Heart right ventricle (tissue), 16 donors: ENCODE results near the gene ANKS1B. TPM values are rescaled to one million over a fixed set of nuclear protein-coding genes. Genes with fewer than 3 reads are reported as not detected.

ENCODE experiments used
- ATAC-seq, 8 donors: fragments of 200-7000 bp; cut with Tn5 transposase; one replicate each; pipeline ENCODE4 v1.9.1; 2020; ENCODE audit warnings: mild to moderate bottlenecking in 8 of 8, moderate library complexity in 8 of 8, moderate number of reproducible peaks in 1 of 8
- DNase-seq, 2 donors: peaks; one replicate each; pipeline ENCODE4 v3.0.0-alpha.2; 2020
- H3K27ac ChIP-seq, 10 donors: fragments of 200-600 bp; sonication (generic) in 2 of 10; one replicate each; pipeline versions ENCODE4 v1.5.0 to v1.8.0; 2020 to 2022; ENCODE audit warnings: mild to moderate bottlenecking in 3 of 10
- H3K27me3 ChIP-seq, 7 donors: fragments of 200-600 bp; one replicate each; pipeline ENCODE4 v1.8.0; 2021 to 2022; ENCODE audit warnings: mild to moderate bottlenecking in 2 of 7
- H3K36me3 ChIP-seq, 9 donors: fragments of 200-600 bp; sonication (generic) in 1 of 9; one replicate each; pipeline versions ENCODE4 v1.5.0 to v1.8.0; 2020 to 2022; ENCODE audit warnings: mild to moderate bottlenecking in 2 of 9
- H3K4me1 ChIP-seq, 9 donors: fragments of 200-600 bp; sonication (generic) in 1 of 9; one replicate each; pipeline versions ENCODE4 v1.5.0 to v1.8.0; 2020 to 2022; ENCODE audit warnings: mild to moderate bottlenecking in 4 of 9
- H3K4me3 ChIP-seq, 10 donors: fragments of 200-600 bp; sonication (generic) in 2 of 10; one replicate each; pipeline versions ENCODE4 v1.5.0 to v1.8.0; 2020 to 2022; ENCODE audit warnings: mild to moderate bottlenecking in 7 of 10, moderate library complexity in 2 of 10
- H3K9me3 ChIP-seq, 11 donors: fragments of 200-600 bp in 10 of 11; sonication (generic) in 2 of 11; one replicate each; pipeline versions ENCODE4 v1.5.0 to v1.8.0; 2013 to 2022; ENCODE audit warnings: mild to moderate bottlenecking in 2 of 11, control low read depth in 1 of 11, moderate library complexity in 1 of 11
- WGBS, 2 donors: extraction: QIAGEN DNeasy Blood & Tissue Kit; methylation state at CpG; one replicate each; pipeline ENCODE4 v1.1.7; 2013; ENCODE audit warnings: inconsistent platforms in 1 of 2; 5-methylcytosine and 5-hydroxymethylcytosine counted together
- intact Hi-C, 10 donors: fragments of 100-400 bp; cut with DNase I; formaldehyde crosslinking; loops; one replicate each; pipeline versions ENCODE4 v1.11.1 to v1.14.2; 2022
- polyA plus RNA-seq, 2 donors: library from polyadenylated mRNA; stranded (reverse); fragments of 200-250 nt; gene quantifications; one replicate each; pipeline ENCODE4 v1.2.3, GENCODE V29; 2013
- total RNA-seq, 10 donors: library from RNA; stranded (reverse); fragmentation: NEBNext Ultra II Directional in 3 of 10; extraction: Animal tissue kit (Norgen Biotek cat#: 25700) in 3 of 10; gene quantifications; one replicate each; pipeline versions ENCODE4 v1.2.1 to v1.2.4, GENCODE V29; 2021 to 2023
- TF ChIP-seq, protein P1 (sequence below), 9 donors: fragments of 200-600 bp; sonication (generic) in 2 of 9; IDR thresholded peaks; one replicate each; pipeline versions ENCODE4 v1.5.0 to v1.8.0; 2021 to 2022; ENCODE audit warnings: antibody characterized with exemption in 9 of 9, mild to moderate bottlenecking in 5 of 9, moderate library complexity in 1 of 9
- donor health status: Arrhythmogenic right ventricular cardiomyopathy.
- donor health status: ischemic (EF 13 %, LVEDD 7.1; RV severe dilation, severe dysfunction).
- donor health status: healthy with polysubstance abuse.
- donor health status: DM: no; HTN: yes; CAD: no.
- donor health status: DM: no; HTN: no; CAD: no.
- donor health status: ischemic (EF 25% LVEDD 6.9; RV normal size, moderate dysfunction).
- donor health status: ischemic (EF 25% LVEDD 5.7; RV mildly dilated, moderate dysfunction).
- donor health status: healthy.
- donor health status: DM: yes; HTN: yes; CAD: no.
- donor health status: Ischemic cardiomyopathy.
- donor health status: ischemic (EF 35%, LVEDD 5.7; RV mildly dilated, moderate dysfunction).
- donor health status: nonischemic (EF 11% LVEDD 7.7; RV severe dilation, severe dysfunction).
- donor health status: DM: yes; HTN: yes; CAD: no.
- donor health status: PGD.
- donor health status: ischemic (EF 29% LVEDD 5.4; RV normal size, mild dysfunction).
- donor health status: nonischemic (EF 23%, LVEDD 6.1; RV moderate dilation, normal function).

ANKS1B gene
- total and polyA plus RNA-seq, 12 donors: 0.58 to 4.8 (median 1.8) TPM

DNA sequence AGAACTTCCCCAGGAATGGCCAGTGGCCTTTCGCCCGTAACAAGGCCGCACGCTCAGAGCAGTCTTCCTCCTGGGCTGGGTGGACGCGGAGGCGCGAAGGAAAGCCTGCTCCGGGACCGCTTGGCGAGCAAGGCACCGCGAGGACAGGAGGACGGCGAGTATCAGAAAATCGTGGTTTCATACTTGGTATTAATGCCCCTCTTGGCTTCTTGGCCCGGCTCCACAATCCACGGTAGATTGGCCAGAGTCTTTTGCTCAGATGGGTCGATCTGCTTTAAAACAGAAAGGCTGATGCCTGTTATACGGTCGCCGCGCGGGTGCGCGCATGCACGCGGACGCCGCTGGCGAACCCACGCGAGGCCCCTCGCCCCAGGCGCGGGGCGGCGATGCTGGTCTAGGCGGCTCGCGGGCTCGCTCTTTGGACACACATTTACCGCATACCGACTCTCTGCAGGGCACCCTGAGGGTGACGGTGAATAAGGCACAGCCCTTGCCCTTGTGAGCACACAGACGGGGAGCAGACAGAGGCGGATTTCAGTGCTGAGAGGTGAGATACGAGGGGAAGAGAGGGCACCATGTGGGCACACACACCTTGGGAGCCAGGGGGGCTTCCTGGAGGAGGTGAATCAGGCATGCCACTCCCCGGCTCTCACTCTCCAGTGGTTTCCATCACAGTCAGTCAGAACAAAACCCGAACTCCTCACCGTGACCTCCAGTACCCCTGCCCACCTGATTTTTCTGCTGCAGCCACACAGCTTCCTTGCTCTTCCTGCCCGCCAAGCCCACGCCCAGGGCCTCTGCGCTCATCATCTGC, 1239.0 kb downstream of the ANKS1B start:
- peaks cover 0 to 52% (median 29%) of the 10 kb centered on the region in 7 donors for H3K27me3 ChIP-seq
- H3K27ac ChIP-seq: no peak overlapping the region
- 19% methylated on average over 54 of the region's 54 CpGs for WGBS, 2 donors
- TF ChIP-seq, protein P1, sequence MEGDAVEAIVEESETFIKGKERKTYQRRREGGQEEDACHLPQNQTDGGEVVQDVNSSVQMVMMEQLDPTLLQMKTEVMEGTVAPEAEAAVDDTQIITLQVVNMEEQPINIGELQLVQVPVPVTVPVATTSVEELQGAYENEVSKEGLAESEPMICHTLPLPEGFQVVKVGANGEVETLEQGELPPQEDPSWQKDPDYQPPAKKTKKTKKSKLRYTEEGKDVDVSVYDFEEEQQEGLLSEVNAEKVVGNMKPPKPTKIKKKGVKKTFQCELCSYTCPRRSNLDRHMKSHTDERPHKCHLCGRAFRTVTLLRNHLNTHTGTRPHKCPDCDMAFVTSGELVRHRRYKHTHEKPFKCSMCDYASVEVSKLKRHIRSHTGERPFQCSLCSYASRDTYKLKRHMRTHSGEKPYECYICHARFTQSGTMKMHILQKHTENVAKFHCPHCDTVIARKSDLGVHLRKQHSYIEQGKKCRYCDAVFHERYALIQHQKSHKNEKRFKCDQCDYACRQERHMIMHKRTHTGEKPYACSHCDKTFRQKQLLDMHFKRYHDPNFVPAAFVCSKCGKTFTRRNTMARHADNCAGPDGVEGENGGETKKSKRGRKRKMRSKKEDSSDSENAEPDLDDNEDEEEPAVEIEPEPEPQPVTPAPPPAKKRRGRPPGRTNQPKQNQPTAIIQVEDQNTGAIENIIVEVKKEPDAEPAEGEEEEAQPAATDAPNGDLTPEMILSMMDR (IDR thresholded peaks at IDR 0.05): no peak
- peaks cover 0 to 6% (median 0%) of the 10 kb centered on the region in 11 donors for H3K9me3 ChIP-seq
- no peaks in the 10 kb centered on the region for H3K36me3 ChIP-seq
- intact Hi-C loops: no loop called here
- H3K4me3 ChIP-seq: peak overlapping the region; percentile 25 to 63 (median 50)
- ATAC-seq (peak in 6 of 8 donors; percentile 45 to 74 (median 56)), DNase-seq (no peak)
- peaks cover 0 to 15% (median 4%) of the 10 kb centered on the region in 9 donors for H3K4me1 ChIP-seq

DNA sequence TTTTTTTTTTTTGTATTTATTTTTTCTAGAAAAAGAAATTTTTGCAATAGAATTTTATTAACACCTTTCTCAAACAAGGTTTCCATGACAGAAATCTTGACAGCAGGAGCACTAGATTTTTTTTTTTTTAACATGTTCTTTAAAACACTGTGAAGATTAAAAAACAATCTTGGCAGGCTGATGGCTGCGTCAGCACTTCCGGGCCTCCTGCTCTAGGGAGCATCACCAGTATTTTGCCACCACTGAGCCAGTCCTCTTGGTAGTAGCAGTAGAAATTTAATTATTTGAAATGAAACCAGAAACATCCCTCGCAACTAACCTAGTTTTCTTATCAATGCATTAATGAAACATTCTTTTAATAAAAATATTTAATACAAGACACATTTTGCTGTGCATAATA, 1240.1 kb downstream of the ANKS1B start:
- Histone ChIP-seq H3K27ac (no peak overlapping the region), H3K36me3 (no peaks in the 10 kb centered on the region), H3K27me3 (peaks cover 0 to 52% (median 29%) of the 10 kb centered on the region in 7 donors), H3K4me1 (peaks cover 0 to 15% (median 4%) of the 10 kb centered on the region in 9 donors), H3K9me3 (peaks cover 0 to 8% (median 0%) of the 10 kb centered on the region in 11 donors), H3K4me3 (no peak overlapping the region)
- intact Hi-C loops: no loop called here
- 76 to 88% methylated on average over 3 of the region's 3 CpGs for WGBS, 2 donors
- DNase-seq: no peak
- no peak for ATAC-seq
- TF ChIP-seq, protein P1 (IDR thresholded peaks at IDR 0.05): no peak

DNA sequence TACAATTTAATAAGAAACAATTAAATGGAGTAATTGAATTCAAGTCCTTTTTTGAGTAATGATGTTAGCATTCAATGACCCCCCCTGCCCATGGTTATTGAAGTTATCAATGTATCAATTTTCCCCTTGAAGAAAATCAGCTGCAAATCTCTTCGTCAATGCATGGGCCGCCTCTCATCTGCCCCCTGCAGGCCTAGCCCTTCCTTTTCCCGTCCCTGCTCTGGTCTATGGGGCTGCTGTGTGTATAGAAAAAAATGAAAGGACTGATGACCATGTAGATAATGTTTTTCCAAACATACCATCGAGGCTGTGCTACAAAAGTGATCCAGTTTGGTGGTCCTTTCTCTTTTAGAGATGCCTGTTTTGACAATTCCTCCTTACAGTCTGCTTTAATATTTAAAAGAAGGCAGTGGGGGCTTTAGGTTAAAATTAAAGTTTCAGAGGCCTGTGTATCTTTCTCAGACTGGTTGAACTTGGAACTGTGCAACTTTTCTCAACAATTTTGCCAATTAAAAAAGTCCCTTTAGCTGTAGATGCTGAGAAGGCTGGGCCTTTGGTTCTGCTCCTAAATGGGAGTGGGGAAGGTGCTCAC, 1241.3 kb downstream of the ANKS1B start:
- no peak for ATAC-seq
- Histone ChIP-seq H3K9me3 (peaks cover 0 to 8% (median 0%) of the 10 kb centered on the region in 11 donors), H3K27ac (no peak overlapping the region), H3K4me1 (peaks cover 0 to 15% (median 4%) of the 10 kb centered on the region in 9 donors), H3K27me3 (peaks cover 0 to 52% (median 29%) of the 10 kb centered on the region in 7 donors), H3K4me3 (no peak overlapping the region), H3K36me3 (no peaks in the 10 kb centered on the region)
- WGBS, 2 donors: 52 to 54% methylated on average over 4 of the region's 4 CpGs
- no peak for DNase-seq
- intact Hi-C loops: no loop called here
- TF ChIP-seq, protein P1 (IDR thresholded peaks at IDR 0.05): peak in 5 of 9 donors; percentile 7 to 46 (median 18)

DNA sequence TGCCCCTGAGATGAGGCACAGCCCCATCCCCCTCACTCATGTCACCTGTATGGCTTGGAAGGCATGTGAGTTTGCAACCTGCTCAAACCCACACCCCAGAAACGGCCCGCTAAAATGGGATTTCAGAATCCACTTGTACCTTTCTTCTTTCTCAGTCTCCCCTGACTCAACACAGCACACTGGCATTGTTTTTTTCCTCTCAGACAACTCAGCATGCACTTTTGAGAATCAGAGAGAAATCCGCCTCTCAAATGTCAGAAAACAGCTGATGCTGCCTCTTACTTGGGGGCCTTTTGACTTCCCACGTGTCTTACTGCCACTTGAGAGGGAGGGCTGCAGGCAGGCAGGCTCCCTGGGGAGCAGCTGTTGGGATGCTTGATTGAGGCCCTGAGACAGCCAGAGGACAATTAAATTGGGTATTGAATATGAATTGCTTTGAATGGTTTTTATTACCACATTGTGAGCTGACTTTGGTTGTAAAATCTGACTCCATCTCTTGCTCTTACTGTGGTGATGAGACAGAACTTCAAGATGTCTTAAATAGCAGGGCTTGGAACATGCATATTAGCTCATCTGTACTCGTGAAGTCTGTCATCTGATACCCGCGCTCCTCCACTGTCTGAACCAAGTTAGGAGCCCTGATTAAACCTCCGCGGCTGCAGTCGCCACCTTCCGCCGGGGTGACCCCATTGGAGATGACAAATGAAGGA, 1243.0 kb downstream of the ANKS1B start:
- Histone ChIP-seq H3K27me3 (peaks cover 0 to 39% (median 19%) of the 10 kb centered on the region in 7 donors), H3K4me3 (no peak overlapping the region), H3K36me3 (peaks cover 0 to 1% (median 0%) of the 10 kb centered on the region in 9 donors), H3K9me3 (peaks cover 0 to 8% (median 0%) of the 10 kb centered on the region in 11 donors), H3K27ac (no peak overlapping the region), H3K4me1 (peaks cover 0 to 15% (median 4%) of the 10 kb centered on the region in 9 donors)
- TF ChIP-seq, protein P1 (IDR thresholded peaks at IDR 0.05): no peak
- WGBS, 2 donors: 60 to 61% methylated on average over 12 of the region's 12 CpGs
- ATAC-seq (no peak), DNase-seq (no peak)
- intact Hi-C loops: no loop called here
